ENCODE results near the gene F13A1.

F13A1 gene

GRCh38 chr6:6244624-6245023, 75.8 kb downstream of the F13A1 start:
- no peak for DNase-seq (ENCODE audit: low read depth in 2 of 2, low spot score in 1 of 2)

- DNase-seq (ENCODE audit: low read depth in 2 of 2, low spot score in 1 of 2): no peak
Observed at GRCh38 chr6:6243846-6244245, 76.6 kb downstream of the F13A1 start.

GRCh38 chr6:6239598-6240581, 80.6 kb downstream of the F13A1 start:
- no peak for DNase-seq (ENCODE audit: low read depth in 2 of 2, low spot score in 1 of 2)

- DNase-seq (ENCODE audit: low read depth in 2 of 2, low spot score in 1 of 2): no peak
Observed at GRCh38 chr6:6236730-6237469, 83.6 kb downstream of the F13A1 start.

- DNase-seq (ENCODE audit: low read depth in 2 of 2, low spot score in 1 of 2): no peak
Observed at GRCh38 chr6:6235786-6236185, 84.7 kb downstream of the F13A1 start.

- DNase-seq (ENCODE audit: low read depth in 2 of 2, low spot score in 1 of 2): no peak
Observed at GRCh38 chr6:6234963-6235362, 85.5 kb downstream of the F13A1 start.

- DNase-seq (ENCODE audit: low read depth in 2 of 2, low spot score in 1 of 2): no peak
Observed at GRCh38 chr6:6230286-6230685, 90.2 kb downstream of the F13A1 start.

- no peak for DNase-seq (ENCODE audit: low read depth in 2 of 2, low spot score in 1 of 2)
Observed at GRCh38 chr6:6227896-6228295, 92.6 kb downstream of the F13A1 start.

GRCh38 chr6:6225885-6226529, 94.5 kb downstream of the F13A1 start:
- no peak for DNase-seq (ENCODE audit: low read depth in 2 of 2, low spot score in 1 of 2)

GRCh38 chr6:6224933-6225486, 95.5 kb downstream of the F13A1 start:
- DNase-seq (ENCODE audit: low read depth in 2 of 2, low spot score in 1 of 2): no peak

- no peak for DNase-seq (ENCODE audit: low read depth in 2 of 2, low spot score in 1 of 2)
Observed at GRCh38 chr6:6221787-6222535, 98.5 kb downstream of the F13A1 start.

- DNase-seq (ENCODE audit: low read depth in 2 of 2, low spot score in 1 of 2): no peak
Observed at GRCh38 chr6:6220718-6221117, 99.7 kb downstream of the F13A1 start.

GRCh38 chr6:6219716-6220115, 100.7 kb downstream of the F13A1 start:
- DNase-seq (ENCODE audit: low read depth in 2 of 2, low spot score in 1 of 2): no peak

- DNase-seq (ENCODE audit: low read depth in 2 of 2, low spot score in 1 of 2): no peak
Observed at GRCh38 chr6:6218759-6219085, 101.7 kb downstream of the F13A1 start.

GRCh38 chr6:6217855-6218758, 102.4 kb downstream of the F13A1 start:
- no peak for DNase-seq (ENCODE audit: low read depth in 2 of 2, low spot score in 1 of 2)

GRCh38 chr6:6210994-6211393, 109.5 kb downstream of the F13A1 start:
- no peak for DNase-seq (ENCODE audit: low read depth in 2 of 2, low spot score in 1 of 2)

GRCh38 chr6:6202886-6203285, 117.6 kb downstream of the F13A1 start:
- DNase-seq (ENCODE audit: low read depth in 2 of 2, low spot score in 1 of 2): no peak

- DNase-seq (ENCODE audit: low read depth in 2 of 2, low spot score in 1 of 2): no peak
Observed at GRCh38 chr6:6201200-6201599, 119.3 kb downstream of the F13A1 start.

- DNase-seq (ENCODE audit: low read depth in 2 of 2, low spot score in 1 of 2): no peak
Observed at GRCh38 chr6:6199678-6200077, 120.8 kb downstream of the F13A1 start.

- no peak for DNase-seq (ENCODE audit: low read depth in 2 of 2, low spot score in 1 of 2)
Observed at GRCh38 chr6:6196762-6197161, 123.7 kb downstream of the F13A1 start.
